ENCODE data around the gene WNT4.

Gene WNT4

DNA sequence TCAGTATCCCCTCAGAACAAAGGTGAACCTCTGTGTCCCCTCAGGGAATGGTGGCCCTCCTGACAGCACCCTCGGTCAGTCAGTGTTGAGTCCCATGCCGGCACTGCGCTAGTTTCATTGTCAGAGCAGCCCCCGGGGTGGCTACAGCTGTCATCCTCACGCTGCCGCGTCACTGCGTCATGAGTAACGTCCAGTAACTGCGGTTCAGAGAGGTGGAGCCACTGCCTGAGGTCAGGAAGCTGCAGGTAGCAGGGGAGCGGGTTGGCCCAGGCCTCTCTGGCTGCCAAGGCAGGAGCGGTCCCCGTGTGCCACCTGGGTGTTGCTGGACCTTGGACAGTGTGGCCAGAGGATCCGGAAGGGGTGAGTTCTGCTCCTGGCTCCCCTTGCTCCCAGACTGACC is 20.2 kb upstream of the WNT4 start:
- DNase-seq: no peak

GRCh38 chr1:22159891-22160290 is 17.0 kb upstream of the WNT4 start:
- no peak for DNase-seq

GRCh38 chr1:22158654-22159053 is 15.8 kb upstream of the WNT4 start:
- no peak for DNase-seq

- DNase-seq: no peak
These were observed 14.6 kb upstream of the WNT4 start for GRCh38 chr1:22157359-22157966.

DNA sequence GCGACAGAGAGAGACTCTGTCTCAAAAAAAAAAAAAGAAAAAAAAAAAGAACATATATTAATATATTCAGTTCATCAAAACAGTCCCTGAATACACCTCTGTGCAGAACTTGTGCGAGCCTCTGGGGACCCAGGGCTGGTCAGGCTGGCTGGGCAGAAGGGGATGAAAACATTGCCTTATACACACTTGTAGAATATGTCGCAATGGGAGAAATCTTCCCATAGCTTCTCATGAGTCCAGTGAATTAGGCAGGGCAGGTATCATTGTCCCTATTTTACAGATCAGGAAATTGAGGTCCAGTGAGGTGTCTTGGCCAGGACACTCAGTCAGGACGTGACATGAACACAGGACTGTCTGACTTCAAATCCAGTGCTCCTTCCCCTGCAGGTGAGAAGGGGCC is 12.6 kb upstream of the WNT4 start:
- DNase-seq: no peak

GRCh38 chr1:22154626-22155025 is 11.7 kb upstream of the WNT4 start:
- DNase-seq: no peak

GRCh38 chr1:22153660-22154437 is 11.0 kb upstream of the WNT4 start:
- DNase-seq: no peak

DNA sequence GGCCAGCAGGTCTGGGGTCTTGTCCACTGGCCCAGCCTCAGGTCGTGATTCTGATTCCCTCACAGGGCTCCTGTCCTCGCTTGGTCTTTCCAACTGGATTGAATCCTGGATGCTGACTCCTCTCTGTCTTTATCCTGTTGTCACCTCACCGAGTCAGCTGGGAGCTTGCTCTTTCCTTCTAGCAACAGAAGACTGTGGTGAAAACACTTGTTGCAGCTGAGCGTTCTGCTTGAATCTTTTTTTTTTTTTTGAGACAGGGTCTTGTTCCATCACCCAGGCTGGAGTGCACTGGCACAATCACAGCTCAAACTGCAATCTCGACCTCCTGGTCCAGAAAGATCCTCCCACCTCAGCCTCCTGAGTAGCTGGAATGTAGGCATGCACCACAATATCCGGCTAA is 8.0 kb upstream of the WNT4 start:
- DNase-seq: no peak

GRCh38 chr1:22142315-22143064 is 407 bp downstream of the WNT4 start:
- DNase-seq: peak; percentile 12

GRCh38 chr1:22141554-22142314 is 1.2 kb downstream of the WNT4 start:
- DNase-seq: no peak

DNA sequence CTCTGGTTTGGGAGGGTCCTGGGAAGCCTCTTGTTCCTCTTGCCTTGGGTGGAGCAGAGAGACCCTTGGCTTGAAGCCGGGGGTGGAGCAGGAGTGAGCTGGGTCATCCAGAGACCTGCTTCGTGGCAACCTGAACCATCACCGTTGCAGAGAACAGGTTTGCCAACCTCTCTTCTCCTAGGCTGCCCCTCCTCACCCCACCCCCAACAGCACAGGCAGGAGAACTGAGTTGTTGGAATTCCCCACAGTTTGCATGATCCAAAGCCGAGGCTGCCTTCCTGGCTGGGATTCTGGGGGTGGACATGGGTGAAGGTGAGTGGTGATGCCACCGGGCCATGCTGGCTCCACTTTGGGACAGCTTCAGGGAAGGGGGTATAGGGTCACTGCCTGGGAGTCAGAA is 2.2 kb downstream of the WNT4 start:
- no peak for DNase-seq

- DNase-seq: no peak
These were observed 3.1 kb downstream of the WNT4 start for GRCh38 chr1:22139817-22140216.

DNA sequence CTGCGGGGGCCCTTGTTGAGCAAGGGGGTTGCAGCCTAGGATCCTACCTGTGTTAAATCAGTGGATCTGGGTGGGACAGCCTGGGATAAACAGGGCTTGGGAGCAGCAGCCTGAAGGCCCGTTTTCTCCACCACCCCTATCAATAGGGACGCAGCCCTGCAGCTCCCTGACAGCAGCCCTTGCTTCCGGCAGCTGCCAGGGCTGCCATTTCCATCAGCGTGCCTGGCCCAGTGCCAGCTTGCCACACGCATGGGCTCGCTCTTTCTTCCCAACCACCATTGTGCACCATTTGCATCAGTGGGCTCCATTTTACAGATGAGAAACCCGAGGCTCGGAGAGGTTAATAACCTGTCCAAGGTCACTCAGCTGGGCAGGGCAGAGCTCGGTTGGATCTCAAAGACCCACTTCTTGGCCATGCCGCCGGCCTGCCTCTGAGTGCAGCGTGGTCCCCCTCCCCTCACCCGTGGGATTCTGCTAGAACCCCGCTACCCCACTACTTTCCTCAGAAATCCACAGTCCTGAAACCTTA is 3.8 kb downstream of the WNT4 start:
- no peak for DNase-seq

DNA sequence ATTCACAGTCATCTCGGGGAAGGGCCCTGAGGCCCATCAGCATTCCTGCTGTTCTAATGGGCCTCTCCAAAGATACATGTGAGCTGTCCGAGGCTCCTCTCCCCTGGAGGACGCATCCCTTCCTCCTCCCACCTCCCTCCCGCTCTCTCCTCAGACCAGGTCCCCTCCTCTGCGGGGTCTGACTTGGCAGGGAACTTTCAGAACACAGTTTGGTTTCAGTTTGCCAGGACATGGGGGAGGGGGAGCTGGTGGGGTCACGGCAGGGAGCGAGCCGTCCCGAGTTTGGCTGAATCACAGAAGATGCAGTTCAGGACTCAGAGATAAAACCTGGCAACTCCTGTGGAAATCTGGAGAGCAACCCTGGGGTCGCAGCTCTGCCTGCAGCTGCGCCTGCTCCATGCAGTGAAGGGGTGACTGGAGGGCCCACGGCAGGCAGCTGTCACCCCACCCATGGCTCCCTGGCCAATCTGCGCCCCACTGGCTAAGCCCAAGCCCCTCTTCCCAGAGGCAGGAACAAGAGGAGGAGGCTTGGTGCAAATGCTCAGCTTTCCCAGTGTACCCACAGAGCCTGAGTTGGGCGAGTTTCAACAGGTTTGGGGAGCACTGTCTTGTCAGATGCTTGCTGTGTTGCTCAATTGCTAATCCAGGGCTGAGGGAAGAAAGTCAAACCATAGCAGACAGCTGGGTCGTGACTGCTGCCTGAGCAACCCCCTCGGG is 5.7 kb downstream of the WNT4 start:
- DNase-seq: no peak

GRCh38 chr1:22133931-22134324 is 9.0 kb downstream of the WNT4 start:
- DNase-seq: no peak

DNA sequence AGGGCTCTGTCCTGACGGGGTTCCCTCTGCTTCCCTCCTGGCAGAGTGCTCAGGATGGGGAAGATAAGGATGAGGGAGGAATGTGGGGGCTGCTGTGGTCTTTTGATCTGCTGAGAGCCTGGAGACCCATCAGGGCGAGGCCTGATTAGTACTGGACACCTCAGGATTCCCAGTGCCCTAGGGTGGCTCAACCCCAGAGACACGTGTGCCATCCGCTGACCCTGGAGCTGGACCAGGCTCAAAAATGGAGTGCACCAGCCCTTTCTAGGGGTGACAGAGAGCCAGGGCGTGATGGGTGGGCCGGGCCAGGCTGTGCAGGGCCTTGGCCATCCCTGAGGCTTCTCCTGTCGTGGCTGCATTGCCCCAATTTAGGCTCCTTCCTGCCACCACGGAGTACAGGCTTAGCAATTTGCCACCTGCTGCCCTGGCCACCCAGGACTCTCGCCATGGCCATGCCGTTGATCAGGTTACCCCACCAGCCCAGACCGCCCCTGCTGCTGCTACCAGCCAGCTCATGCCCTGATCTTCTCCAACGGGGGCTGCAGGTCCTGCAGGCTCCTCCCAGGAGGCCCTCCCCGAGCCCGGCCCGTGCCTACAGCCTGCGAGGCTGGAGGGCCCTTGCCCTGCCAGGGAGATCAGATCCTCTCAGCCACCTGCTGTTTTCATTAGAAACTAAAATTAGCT is 9.5 kb downstream of the WNT4 start:
- DNase-seq: no peak

- no peak for DNase-seq
These were observed 10.2 kb downstream of the WNT4 start for GRCh38 chr1:22132517-22133235.

DNA sequence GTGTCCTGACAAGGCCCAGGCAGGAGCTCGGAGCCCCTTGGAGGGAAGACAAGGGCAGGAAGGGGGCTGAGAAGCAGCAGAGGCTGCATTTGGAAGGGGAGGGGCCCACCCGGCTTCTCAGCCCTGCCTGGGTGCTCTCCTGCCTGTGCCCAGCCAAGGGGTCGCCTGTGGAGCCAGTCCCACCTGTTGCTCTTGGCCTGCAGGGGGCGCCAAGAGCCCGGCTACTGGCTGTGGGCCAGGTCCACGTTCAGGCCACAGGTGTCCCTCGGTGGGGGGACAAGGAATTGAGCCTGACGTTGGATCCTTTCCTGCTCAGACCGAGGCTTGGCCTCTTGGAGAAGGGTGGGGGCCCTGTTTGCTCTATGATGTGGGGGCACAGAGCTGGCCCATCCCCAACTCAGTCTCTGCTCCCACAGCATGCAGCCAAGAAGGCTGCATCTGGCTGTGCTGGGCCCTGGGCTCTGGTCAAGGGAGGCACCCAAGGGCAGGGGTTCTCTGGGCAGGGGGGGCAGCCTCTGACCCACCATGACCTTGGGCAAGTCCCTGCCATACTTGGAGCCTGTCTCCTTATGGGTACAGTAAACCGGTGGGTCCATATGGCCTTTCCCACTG is 10.9 kb downstream of the WNT4 start:
- peak; percentile 69 for DNase-seq

GRCh38 chr1:22131062-22131461 is 11.8 kb downstream of the WNT4 start:
- DNase-seq: no peak

DNA sequence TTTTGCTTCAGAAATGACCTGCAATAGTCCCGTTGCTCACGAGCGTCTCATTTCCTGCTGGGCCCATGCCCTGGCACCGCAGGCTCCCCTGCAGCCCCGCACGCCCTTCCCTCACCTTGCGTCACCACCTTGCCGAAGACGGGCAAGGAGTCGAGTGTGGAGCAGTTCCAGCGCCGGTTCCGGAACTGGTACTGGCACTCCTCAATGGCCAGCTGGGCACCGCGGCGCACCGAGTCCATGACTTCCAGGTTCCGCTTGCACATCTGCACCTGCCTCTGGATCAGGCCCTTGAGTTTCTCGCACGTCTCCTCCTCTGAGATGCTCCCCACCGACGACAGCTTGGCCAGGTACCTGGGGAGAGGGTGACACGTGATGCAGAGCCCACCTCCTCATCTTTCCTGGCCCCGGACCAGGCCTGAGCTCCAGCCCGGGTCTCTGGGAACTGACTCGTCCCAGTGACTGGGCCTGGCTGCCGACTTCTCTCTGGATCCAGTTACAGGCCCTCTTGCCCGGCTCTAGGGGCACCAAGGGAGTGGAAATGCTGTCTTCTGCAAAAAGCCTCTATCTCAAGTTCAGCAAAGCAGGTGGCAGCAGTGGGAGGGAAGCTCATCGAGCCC is 13.3 kb downstream of the WNT4 start:
- no peak for DNase-seq

All from CD4-positive, alpha-beta T cell treated with Interleukin-17A for 4 hours (primary cell).